HepG2 (cell line): ENCODE results near the gene RCBTB1. TPM values are rescaled to one million over a fixed set of nuclear protein-coding genes. Genes with fewer than 3 reads are reported as not detected.

ENCODE experiments used
- ATAC-seq: fragments of 200-7000 bp; cut with Tn5 transposase; 3 replicates; pipeline ENCODE4 v1.9.1; 2020; ENCODE audit warnings: mild to moderate bottlenecking, moderate library complexity
- BruUV-seq: library from RNA; stranded (reverse); fragments of 400-500 nt; replicated peaks from 2 replicates; lab custom pipeline; 2021; lab: Mats Ljungman, UMichigan
- CTCF ChIA-PET: fragments of 300-600 bp; formaldehyde crosslinking; extraction: SDS; loops from one replicate; lab custom pipeline; 2021; ENCODE audit warnings: low total read pairs, inconsistent platforms, low intra/inter-chr PET ratio; lab: Yijun Ruan, JAX
- POLR2A ChIA-PET: fragments of 350-600 bp; sonication (Branson Sonifier 250); formaldehyde crosslinking; loops from one replicate; lab custom pipeline; 2020; ENCODE audit warnings: antibody characterized with exemption, inconsistent platforms; lab: Yijun Ruan, JAX
- DNase-seq: peaks from one replicate; pipeline ENCODE4 v3.0.0-alpha.2; 2015; ENCODE audit warnings: low spot score
- FAIRE-seq: peaks from 3 replicates; lab custom pipeline; 2011; peaks lifted over from hg19 to GRCh38; lab: Jason Lieb, UNC
- H2AFZ ChIP-seq: one replicate; pipeline ENCODE4 v1.6.1; 2011; ENCODE audit warnings: low read length, inconsistent platforms
- H3K27ac ChIP-seq: fragments of 300-600 bp; 3 replicates; pipeline ENCODE4 v1.8.0; 2011; ENCODE audit warnings: mixed run types, mild to moderate bottlenecking, mixed read lengths, low read length, inconsistent platforms; ENCODE audit not compliant: insufficient read depth; ENCODE audit errors: extremely low read length
- H3K27me3 ChIP-seq, 2 experiments: fragments of 200-600 bp in 1 of 2; 2 replicates in 1 of 2; 3 replicates in 1 of 2; pipeline versions ENCODE4 v1.6.0 to v1.8.0; 2011; ENCODE audit warnings: low read length in 2 of 2, mild to moderate bottlenecking in 2 of 2, moderate library complexity in 2 of 2, inconsistent platforms in 1 of 2; ENCODE audit not compliant: insufficient read depth in 2 of 2, control insufficient read depth in 1 of 2
- H3K36me3 ChIP-seq, 2 experiments: fragments of 200-600 bp in 1 of 2; replicated peaks in 1 of 2; 2 replicates in 1 of 2; 3 replicates in 1 of 2; pipeline versions ENCODE4 v1.5.1 to v1.8.0; 2011; ENCODE audit warnings: low read length in 2 of 2, inconsistent platforms in 1 of 2; ENCODE audit not compliant: insufficient read depth in 2 of 2, control insufficient read depth in 1 of 2
- H3K4me1 ChIP-seq: 2 replicates; pipeline ENCODE4 v1.5.1; 2012; ENCODE audit warnings: low read length, inconsistent platforms; ENCODE audit not compliant: insufficient read depth
- H3K4me2 ChIP-seq: 2 replicates; pipeline ENCODE4 v1.6.0; 2011; ENCODE audit warnings: low read depth, low read length, inconsistent platforms
- H3K4me3 ChIP-seq, 3 experiments: fragments of 200-600 bp in 1 of 3; sonication (generic), shearing (Covaris generic) in 1 of 3; replicated peaks in 1 of 3; 2 replicates each; pipeline ENCODE4 v1.5.1; 2011 to 2016; ENCODE audit warnings: low read length in 3 of 3, inconsistent platforms in 2 of 3, low read depth in 2 of 3, mild to moderate bottlenecking in 2 of 3, control low read depth in 1 of 3, mixed read lengths in 1 of 3; ENCODE audit not compliant: insufficient read depth in 1 of 3
- H3K79me2 ChIP-seq: one replicate; pipeline ENCODE4 v1.6.1; 2011; ENCODE audit warnings: low read length, inconsistent platforms; ENCODE audit not compliant: insufficient read depth
- H3K9ac ChIP-seq: 2 replicates; pipeline ENCODE4 v1.6.0; 2011; ENCODE audit warnings: mild to moderate bottlenecking, low read depth, low read length, inconsistent platforms; ENCODE audit not compliant: insufficient read depth
- H3K9me3 ChIP-seq: 2 replicates; pipeline ENCODE4 v1.5.1; 2012; ENCODE audit warnings: mild to moderate bottlenecking, low read length
- H4K20me1 ChIP-seq: 2 replicates; pipeline ENCODE4 v1.6.0; 2011; ENCODE audit warnings: inconsistent platforms, mild to moderate bottlenecking, low read length, moderate library complexity; ENCODE audit not compliant: insufficient read depth
- CENPT ChIP-seq: sonication (generic); formaldehyde crosslinking; IDR thresholded peaks from 2 replicates; pipeline ENCODE4 v1.8.0; 2022; ENCODE audit warnings: low read depth, mild to moderate bottlenecking, moderate library complexity, missing genetic modification reagents
- HNRNPL ChIP-seq: fragments of 200-400 bp; formaldehyde crosslinking; IDR thresholded peaks from 2 replicates; pipeline ENCODE4 v1.6.1; 2017; ENCODE audit warnings: mild to moderate bottlenecking, low read depth, low read length
- IRF2 ChIP-seq: IDR thresholded peaks from 2 replicates; pipeline ENCODE4 v1.6.1; 2018; ENCODE audit warnings: missing genetic modification reagents, missing compliant biosample characterization
- NFKBIZ ChIP-seq: IDR thresholded peaks from 2 replicates; pipeline ENCODE4 v1.6.1; 2018; ENCODE audit warnings: missing genetic modification reagents, missing compliant biosample characterization
- TOPORS ChIP-seq: sonication (generic); formaldehyde crosslinking; IDR thresholded peaks from 2 replicates; pipeline ENCODE4 v1.8.0; 2023; ENCODE audit warnings: mild to moderate bottlenecking, missing genetic modification reagents
- ZNF562 ChIP-seq: sonication (generic); formaldehyde crosslinking; IDR thresholded peaks from 2 replicates; pipeline ENCODE4 v1.8.0; 2022; ENCODE audit warnings: missing genetic modification reagents, borderline replicate concordance
- WGBS: methylation state at CpG from one replicate; pipeline ENCODE4 v1.1.6; 2017; ENCODE audit warnings: low lambda C conversion rate; 5-methylcytosine and 5-hydroxymethylcytosine counted together
- in situ Hi-C: cut with HindIII; loops from 2 replicates; pipeline ENCODE4 v1.10.0; 2017; ENCODE audit warnings: low pct_unique_long_range_greater_than_20kb; ENCODE audit not compliant: extremely low pct_ligation_motif_present
- intact Hi-C: fragments of 100-400 bp; cut with micrococcal nuclease; formaldehyde crosslinking; loops from one replicate; pipeline ENCODE4 v1.10.0; 2022; ENCODE audit not compliant: unreplicated experiment
- polyA plus RNA-seq, 8 experiments: library from polyadenylated mRNA; depleted of rRNA in 3 of 8; stranded (reverse) in 7 of 8; unstranded in 1 of 8; fragments of >200 nt; fragmentation: Illumina TruSeq in 4 of 8; extraction: Trizol in 4 of 8; gene quantifications; 2 replicates each; pipeline versions ENCODE4 v1.2.1 to v1.2.3, GENCODE V29; 2011 to 2016; ENCODE audit warnings: low read depth in 4 of 8, missing spikeins in 1 of 8, mixed read lengths in 1 of 8; ENCODE audit not compliant: insufficient read depth in 1 of 8
- total RNA-seq, 5 experiments: library from RNA; depleted of rRNA; stranded (reverse); fragments of >200 nt; fragmentation: Illumina TruSeq; extraction: Trizol; gene quantifications; 2 replicates each; pipeline ENCODE4 v1.2.3, GENCODE V29; 2016; ENCODE audit warnings: low read depth in 1 of 5
- TF ChIP-seq, protein P1 (sequence below): sonication (generic); formaldehyde crosslinking; IDR thresholded peaks from 2 replicates; pipeline ENCODE4 v1.4.0; 2020; ENCODE audit warnings: missing genetic modification reagents
- TF ChIP-seq, protein P2 (sequence below): sonication (generic); formaldehyde crosslinking; IDR thresholded peaks from 2 replicates; pipeline ENCODE4 v1.4.0; 2020; ENCODE audit warnings: missing genetic modification reagents
- TF ChIP-seq, protein P3 (sequence below): sonication (generic); formaldehyde crosslinking; IDR thresholded peaks from 2 replicates; pipeline ENCODE4 v1.5.0; 2020; ENCODE audit warnings: mild to moderate bottlenecking, missing genetic modification reagents
- TF ChIP-seq, protein P4 (sequence below): sonication (generic); IDR thresholded peaks from 2 replicates; pipeline ENCODE4 v1.6.1; 2016; ENCODE audit warnings: low read depth, borderline replicate concordance
- TF ChIP-seq, protein P5 (sequence below): IDR thresholded peaks from 2 replicates; pipeline ENCODE4 v1.6.1; 2012; ENCODE audit warnings: low read depth, low read length, improper control_type of control experiment
- TF ChIP-seq, protein P6 (sequence below): sonication (generic); formaldehyde crosslinking; conservative IDR thresholded peaks from 2 replicates; pipeline ENCODE4 v1.4.0; 2020; ENCODE audit warnings: missing genetic modification reagents

RCBTB1 gene
- total and polyA plus RNA-seq, 2 of the 13 experiments (the other 11 are each of a cell fraction or from before 2014, with no cell fraction given) = 13.4 to 21.6 TPM

DNA sequence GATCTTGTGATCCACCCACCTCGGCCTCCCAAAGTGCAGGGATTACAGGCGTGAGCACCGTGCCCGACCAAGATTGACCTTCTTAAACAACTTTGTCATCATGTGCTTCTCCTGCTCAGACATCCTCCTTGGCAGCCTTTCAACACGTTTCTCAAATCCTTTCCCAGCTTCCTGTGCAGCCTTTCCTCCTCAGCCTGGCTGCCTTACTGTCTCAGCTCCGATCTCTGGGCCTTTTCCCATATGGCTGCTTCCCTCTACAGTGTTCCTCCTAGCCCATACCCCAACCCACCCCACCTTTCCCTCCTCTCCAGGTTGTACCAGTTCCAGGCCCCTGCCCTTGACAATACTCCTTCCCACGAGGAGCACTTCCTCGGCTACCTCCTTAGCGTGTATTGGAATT is 82.4 kb downstream of the RCBTB1 start:
- ChIA-PET CTCF (no interaction called here), POLR2A (no interaction called here)
- no peaks in the 10 kb centered on the region for H3K27me3 ChIP-seq
- no peak overlapping the region for H2AFZ ChIP-seq
- H3K4me3 ChIP-seq = no peak overlapping the region
- BruUV-seq = no TSS peak
- no peak overlapping the region for H3K9ac ChIP-seq
- no peaks in the 10 kb centered on the region for H3K36me3 ChIP-seq
- no peaks in the 10 kb centered on the region for H3K79me2 ChIP-seq
- intact Hi-C loops = no loop called here
- no peaks in the 10 kb centered on the region for H3K9me3 ChIP-seq
- H4K20me1 ChIP-seq = no peaks in the 10 kb centered on the region
- FAIRE-seq (no peak), DNase-seq (no peak), ATAC-seq (no peak)
- H3K4me1 ChIP-seq = no peaks in the 10 kb centered on the region
- WGBS = 94% methylated on average over 9 of the region's 9 CpGs
- H3K27ac ChIP-seq = no peak overlapping the region
- no peak overlapping the region for H3K4me2 ChIP-seq
- in situ Hi-C loops = no loop called here
- TF ChIP-seq, protein P1, sequence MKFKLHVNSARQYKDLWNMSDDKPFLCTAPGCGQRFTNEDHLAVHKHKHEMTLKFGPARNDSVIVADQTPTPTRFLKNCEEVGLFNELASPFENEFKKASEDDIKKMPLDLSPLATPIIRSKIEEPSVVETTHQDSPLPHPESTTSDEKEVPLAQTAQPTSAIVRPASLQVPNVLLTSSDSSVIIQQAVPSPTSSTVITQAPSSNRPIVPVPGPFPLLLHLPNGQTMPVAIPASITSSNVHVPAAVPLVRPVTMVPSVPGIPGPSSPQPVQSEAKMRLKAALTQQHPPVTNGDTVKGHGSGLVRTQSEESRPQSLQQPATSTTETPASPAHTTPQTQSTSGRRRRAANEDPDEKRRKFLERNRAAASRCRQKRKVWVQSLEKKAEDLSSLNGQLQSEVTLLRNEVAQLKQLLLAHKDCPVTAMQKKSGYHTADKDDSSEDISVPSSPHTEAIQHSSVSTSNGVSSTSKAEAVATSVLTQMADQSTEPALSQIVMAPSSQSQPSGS (CRISPR knock-in tag) = no peak
- no peak for TF ChIP-seq TOPORS (CRISPR knock-in tag)
- no peak for TF ChIP-seq ZNF562
- no peak for TF ChIP-seq CENPT (CRISPR knock-in tag)
- TF ChIP-seq NFKBIZ = no peak
- TF ChIP-seq IRF2 (CRISPR knock-in tag) = no peak
- no peak for TF ChIP-seq HNRNPL
- TF ChIP-seq, protein P2, sequence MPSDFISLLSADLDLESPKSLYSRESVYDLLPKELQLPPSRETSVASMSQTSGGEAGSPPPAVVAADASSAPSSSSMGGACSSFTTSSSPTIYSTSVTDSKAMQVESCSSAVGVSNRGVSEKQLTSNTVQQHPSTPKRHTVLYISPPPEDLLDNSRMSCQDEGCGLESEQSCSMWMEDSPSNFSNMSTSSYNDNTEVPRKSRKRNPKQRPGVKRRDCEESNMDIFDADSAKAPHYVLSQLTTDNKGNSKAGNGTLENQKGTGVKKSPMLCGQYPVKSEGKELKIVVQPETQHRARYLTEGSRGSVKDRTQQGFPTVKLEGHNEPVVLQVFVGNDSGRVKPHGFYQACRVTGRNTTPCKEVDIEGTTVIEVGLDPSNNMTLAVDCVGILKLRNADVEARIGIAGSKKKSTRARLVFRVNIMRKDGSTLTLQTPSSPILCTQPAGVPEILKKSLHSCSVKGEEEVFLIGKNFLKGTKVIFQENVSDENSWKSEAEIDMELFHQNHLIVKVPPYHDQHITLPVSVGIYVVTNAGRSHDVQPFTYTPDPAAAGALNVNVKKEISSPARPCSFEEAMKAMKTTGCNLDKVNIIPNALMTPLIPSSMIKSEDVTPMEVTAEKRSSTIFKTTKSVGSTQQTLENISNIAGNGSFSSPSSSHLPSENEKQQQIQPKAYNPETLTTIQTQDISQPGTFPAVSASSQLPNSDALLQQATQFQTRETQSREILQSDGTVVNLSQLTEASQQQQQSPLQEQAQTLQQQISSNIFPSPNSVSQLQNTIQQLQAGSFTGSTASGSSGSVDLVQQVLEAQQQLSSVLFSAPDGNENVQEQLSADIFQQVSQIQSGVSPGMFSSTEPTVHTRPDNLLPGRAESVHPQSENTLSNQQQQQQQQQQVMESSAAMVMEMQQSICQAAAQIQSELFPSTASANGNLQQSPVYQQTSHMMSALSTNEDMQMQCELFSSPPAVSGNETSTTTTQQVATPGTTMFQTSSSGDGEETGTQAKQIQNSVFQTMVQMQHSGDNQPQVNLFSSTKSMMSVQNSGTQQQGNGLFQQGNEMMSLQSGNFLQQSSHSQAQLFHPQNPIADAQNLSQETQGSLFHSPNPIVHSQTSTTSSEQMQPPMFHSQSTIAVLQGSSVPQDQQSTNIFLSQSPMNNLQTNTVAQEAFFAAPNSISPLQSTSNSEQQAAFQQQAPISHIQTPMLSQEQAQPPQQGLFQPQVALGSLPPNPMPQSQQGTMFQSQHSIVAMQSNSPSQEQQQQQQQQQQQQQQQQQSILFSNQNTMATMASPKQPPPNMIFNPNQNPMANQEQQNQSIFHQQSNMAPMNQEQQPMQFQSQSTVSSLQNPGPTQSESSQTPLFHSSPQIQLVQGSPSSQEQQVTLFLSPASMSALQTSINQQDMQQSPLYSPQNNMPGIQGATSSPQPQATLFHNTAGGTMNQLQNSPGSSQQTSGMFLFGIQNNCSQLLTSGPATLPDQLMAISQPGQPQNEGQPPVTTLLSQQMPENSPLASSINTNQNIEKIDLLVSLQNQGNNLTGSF = no peak
- TF ChIP-seq, protein P3, sequence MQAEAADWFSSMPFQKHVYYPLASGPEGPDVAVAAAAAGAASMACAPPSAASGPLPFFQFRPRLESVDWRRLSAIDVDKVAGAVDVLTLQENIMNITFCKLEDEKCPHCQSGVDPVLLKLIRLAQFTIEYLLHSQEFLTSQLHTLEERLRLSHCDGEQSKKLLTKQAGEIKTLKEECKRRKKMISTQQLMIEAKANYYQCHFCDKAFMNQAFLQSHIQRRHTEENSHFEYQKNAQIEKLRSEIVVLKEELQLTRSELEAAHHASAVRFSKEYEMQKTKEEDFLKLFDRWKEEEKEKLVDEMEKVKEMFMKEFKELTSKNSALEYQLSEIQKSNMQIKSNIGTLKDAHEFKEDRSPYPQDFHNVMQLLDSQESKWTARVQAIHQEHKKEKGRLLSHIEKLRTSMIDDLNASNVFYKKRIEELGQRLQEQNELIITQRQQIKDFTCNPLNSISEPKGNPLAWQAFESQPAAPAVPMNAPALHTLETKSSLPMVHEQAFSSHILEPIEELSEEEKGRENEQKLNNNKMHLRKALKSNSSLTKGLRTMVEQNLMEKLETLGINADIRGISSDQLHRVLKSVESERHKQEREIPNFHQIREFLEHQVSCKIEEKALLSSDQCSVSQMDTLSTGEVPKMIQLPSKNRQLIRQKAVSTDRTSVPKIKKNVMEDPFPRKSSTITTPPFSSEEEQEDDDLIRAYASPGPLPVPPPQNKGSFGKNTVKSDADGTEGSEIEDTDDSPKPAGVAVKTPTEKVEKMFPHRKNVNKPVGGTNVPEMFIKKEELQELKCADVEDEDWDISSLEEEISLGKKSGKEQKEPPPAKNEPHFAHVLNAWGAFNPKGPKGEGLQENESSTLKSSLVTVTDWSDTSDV (CRISPR knock-in tag) = no peak
- TF ChIP-seq, protein P4, sequence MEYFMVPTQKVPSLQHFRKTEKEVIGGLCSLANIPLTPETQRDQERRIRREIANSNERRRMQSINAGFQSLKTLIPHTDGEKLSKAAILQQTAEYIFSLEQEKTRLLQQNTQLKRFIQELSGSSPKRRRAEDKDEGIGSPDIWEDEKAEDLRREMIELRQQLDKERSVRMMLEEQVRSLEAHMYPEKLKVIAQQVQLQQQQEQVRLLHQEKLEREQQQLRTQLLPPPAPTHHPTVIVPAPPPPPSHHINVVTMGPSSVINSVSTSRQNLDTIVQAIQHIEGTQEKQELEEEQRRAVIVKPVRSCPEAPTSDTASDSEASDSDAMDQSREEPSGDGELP = no peak
- TF ChIP-seq, protein P5, sequence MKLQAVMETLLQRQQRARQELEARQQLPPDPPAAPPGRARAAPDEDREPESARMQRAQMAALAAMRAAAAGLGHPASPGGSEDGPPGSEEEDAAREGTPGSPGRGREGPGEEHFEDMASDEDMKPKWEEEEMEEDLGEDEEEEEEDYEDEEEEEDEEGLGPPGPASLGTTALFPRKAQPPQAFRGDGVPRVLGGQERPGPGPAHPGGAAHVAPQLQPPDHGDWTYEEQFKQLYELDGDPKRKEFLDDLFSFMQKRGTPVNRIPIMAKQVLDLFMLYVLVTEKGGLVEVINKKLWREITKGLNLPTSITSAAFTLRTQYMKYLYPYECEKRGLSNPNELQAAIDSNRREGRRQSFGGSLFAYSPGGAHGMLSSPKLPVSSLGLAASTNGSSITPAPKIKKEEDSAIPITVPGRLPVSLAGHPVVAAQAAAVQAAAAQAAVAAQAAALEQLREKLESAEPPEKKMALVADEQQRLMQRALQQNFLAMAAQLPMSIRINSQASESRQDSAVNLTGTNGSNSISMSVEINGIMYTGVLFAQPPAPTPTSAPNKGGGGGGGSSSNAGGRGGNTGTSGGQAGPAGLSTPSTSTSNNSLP = no peak
- TF ChIP-seq, protein P6, sequence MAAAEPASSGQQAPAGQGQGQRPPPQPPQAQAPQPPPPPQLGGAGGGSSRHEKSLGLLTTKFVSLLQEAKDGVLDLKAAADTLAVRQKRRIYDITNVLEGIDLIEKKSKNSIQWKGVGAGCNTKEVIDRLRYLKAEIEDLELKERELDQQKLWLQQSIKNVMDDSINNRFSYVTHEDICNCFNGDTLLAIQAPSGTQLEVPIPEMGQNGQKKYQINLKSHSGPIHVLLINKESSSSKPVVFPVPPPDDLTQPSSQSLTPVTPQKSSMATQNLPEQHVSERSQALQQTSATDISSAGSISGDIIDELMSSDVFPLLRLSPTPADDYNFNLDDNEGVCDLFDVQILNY (CRISPR knock-in tag) = no peak
